OCI-LY3 (cell line): ENCODE results near the gene FYB2.

Experiments used
- CTCF ChIP-seq: fragments of 200-600, 300-600 bp; sonication (generic); IDR thresholded peaks from 2 replicates; pipeline ENCODE4 v1.5.1; 2014; ENCODE audit warnings: antibody characterized with exemption, low read length, low read depth
- EZH2phosphoT487 ChIP-seq: fragments of 200-600 bp; shearing (Covaris generic); IDR thresholded peaks from 2 replicates; pipeline ENCODE4 v1.6.1; 2018; ENCODE audit warnings: antibody characterized with exemption, mixed run types, low read depth

- TF ChIP-seq CTCF (no peak), EZH2phosphoT487 (no peak)
Measured at GRCh38 chr1:56825436-56825835, 6.2 kb upstream of the FYB2 start.
